ENCODE data around the gene TANGO2. TPM values are rescaled to one million over a fixed set of nuclear protein-coding genes. Genes with fewer than 3 reads are reported as not detected.

TANGO2 gene
- total and polyA plus RNA-seq, 9 of the 15 experiments (the other 6 are each of a cell fraction or from before 2014, with no cell fraction given) = 15.5 to 94.9 (median 70.1) TPM

GRCh38 chr22:20107951-20108756, 87.2 kb downstream of the TANGO2 start (continued):
- TF ChIP-seq ZBTB49 (CRISPR knock-in tag; IDR thresholded peaks at IDR 0.05; ENCODE audit: borderline replicate concordance) (no peak), ZNF143 (CRISPR knock-in tag; IDR thresholded peaks at IDR 0.05) (no peak), VEZF1 (CRISPR knock-in tag; IDR thresholded peaks at IDR 0.05) (no peak), POLR2AphosphoS5 (IDR thresholded peaks at IDR 0.05; ENCODE audit: control insufficient read depth, insufficient read depth, low read depth, low read length) (no peak), SMAD1 (IDR thresholded peaks at IDR 0.05; ENCODE audit: low read depth, low read length, partially characterized antibody) (no peak), THAP7 (CRISPR knock-in tag; IDR thresholded peaks at IDR 0.05) (no peak), GTF2E2 (tag; IDR thresholded peaks at IDR 0.05) (no peak), CXXC5 (CRISPR knock-in tag; IDR thresholded peaks at IDR 0.05) (no peak), DMBX1 (CRISPR knock-in tag; IDR thresholded peaks at IDR 0.05; ENCODE audit: borderline replicate concordance) (no peak), EP400 (IDR thresholded peaks at IDR 0.05) (no peak), OTX1 (CRISPR knock-in tag; IDR thresholded peaks at IDR 0.05) (peak; percentile 77; the same call in 1 of the 2 replicates), FOXM1 (IDR thresholded peaks at IDR 0.05; ENCODE audit: low read depth) (no peak), FOXM1 (CRISPR knock-in tag; IDR thresholded peaks at IDR 0.05; ENCODE audit: low read depth) (no peak), SUPT5H (IDR thresholded peaks at IDR 0.05) (peak; percentile 21; the same call in 1 of the 2 replicates), SLC30A9 (CRISPR knock-in tag; IDR thresholded peaks at IDR 0.05) (no peak), ZKSCAN3 (CRISPR knock-in tag; IDR thresholded peaks at IDR 0.05) (no peak), ZBTB7A (IDR thresholded peaks at IDR 0.05; ENCODE audit: borderline replicate concordance, control insufficient read depth, low read depth, low read length) (no peak), LEF1 (IDR thresholded peaks at IDR 0.05) (no peak)
- TF ChIP-seq, protein P1, sequence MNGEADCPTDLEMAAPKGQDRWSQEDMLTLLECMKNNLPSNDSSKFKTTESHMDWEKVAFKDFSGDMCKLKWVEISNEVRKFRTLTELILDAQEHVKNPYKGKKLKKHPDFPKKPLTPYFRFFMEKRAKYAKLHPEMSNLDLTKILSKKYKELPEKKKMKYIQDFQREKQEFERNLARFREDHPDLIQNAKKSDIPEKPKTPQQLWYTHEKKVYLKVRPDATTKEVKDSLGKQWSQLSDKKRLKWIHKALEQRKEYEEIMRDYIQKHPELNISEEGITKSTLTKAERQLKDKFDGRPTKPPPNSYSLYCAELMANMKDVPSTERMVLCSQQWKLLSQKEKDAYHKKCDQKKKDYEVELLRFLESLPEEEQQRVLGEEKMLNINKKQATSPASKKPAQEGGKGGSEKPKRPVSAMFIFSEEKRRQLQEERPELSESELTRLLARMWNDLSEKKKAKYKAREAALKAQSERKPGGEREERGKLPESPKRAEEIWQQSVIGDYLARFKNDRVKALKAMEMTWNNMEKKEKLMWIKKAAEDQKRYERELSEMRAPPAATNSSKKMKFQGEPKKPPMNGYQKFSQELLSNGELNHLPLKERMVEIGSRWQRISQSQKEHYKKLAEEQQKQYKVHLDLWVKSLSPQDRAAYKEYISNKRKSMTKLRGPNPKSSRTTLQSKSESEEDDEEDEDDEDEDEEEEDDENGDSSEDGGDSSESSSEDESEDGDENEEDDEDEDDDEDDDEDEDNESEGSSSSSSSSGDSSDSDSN (IDR thresholded peaks at IDR 0.05; ENCODE audit: borderline replicate concordance in 1 of 2, low read depth in 2 of 2, low read length in 2 of 2) = no peak
- TF ChIP-seq, protein P2, sequence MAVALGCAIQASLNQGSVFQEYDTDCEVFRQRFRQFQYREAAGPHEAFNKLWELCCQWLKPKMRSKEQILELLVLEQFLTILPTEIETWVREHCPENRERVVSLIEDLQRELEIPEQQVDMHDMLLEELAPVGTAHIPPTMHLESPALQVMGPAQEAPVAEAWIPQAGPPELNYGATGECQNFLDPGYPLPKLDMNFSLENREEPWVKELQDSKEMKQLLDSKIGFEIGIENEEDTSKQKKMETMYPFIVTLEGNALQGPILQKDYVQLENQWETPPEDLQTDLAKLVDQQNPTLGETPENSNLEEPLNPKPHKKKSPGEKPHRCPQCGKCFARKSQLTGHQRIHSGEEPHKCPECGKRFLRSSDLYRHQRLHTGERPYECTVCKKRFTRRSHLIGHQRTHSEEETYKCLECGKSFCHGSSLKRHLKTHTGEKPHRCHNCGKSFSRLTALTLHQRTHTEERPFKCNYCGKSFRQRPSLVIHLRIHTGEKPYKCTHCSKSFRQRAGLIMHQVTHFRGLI (CRISPR knock-in tag; IDR thresholded peaks at IDR 0.05) = no peak

All from K562 (cell line).